ENCODE results near the gene SLC22A15.

- TF ChIP-seq POLR2A (IDR thresholded peaks at IDR 0.05; ENCODE audit: low read length) (no peak), GATA1 (IDR thresholded peaks at IDR 0.05; ENCODE audit: low read depth, low read length) (no peak)
Measured at GRCh38 chr1:116075990-116076389, 99.7 kb downstream of the SLC22A15 start.
